WERI-Rb-1 (cell line): Measurements from ENCODE around the gene TBC1D16.

ENCODE experiments used
- DNase-seq: peaks from one replicate; pipeline ENCODE4 v3.0.0-alpha.2; 2020
- H3K27ac ChIP-seq: fragments of 250-450 bp; sonication (Bioruptor Pico); 2 replicates; pipeline ENCODE4 v1.5.1; 2020; ENCODE audit warnings: mild to moderate bottlenecking, moderate library complexity
- H3K27me3 ChIP-seq: fragments of 250-450 bp; sonication (Bioruptor Pico); 2 replicates; pipeline ENCODE4 v1.5.1; 2021; ENCODE audit warnings: mild to moderate bottlenecking, low read depth, moderate library complexity; ENCODE audit not compliant: insufficient read depth, severe bottlenecking
- H3K36me3 ChIP-seq: fragments of 250-450 bp; sonication (Bioruptor Pico); 2 replicates; pipeline ENCODE4 v1.5.1; 2020; ENCODE audit warnings: mild to moderate bottlenecking, moderate library complexity
- H3K4me3 ChIP-seq: 2 replicates; pipeline ENCODE4 v1.5.1; 2011; ENCODE audit warnings: low read depth, mild to moderate bottlenecking, control low read depth, low read length
- H3K9me3 ChIP-seq: fragments of 250-450 bp; sonication (Bioruptor Pico); 2 replicates; pipeline ENCODE4 v1.5.1; 2021; ENCODE audit warnings: mild to moderate bottlenecking, moderate library complexity; ENCODE audit not compliant: severe bottlenecking
- TF ChIP-seq, protein P1 (sequence below): IDR thresholded peaks from 2 replicates; pipeline ENCODE4 v1.5.1; 2011; ENCODE audit warnings: low read depth, mild to moderate bottlenecking, control low read depth, inconsistent platforms, low read length

Gene TBC1D16

GRCh38 chr17:80065478-80066170 lies 30.0 kb upstream of the TBC1D16 start:
- TF ChIP-seq, protein P1, sequence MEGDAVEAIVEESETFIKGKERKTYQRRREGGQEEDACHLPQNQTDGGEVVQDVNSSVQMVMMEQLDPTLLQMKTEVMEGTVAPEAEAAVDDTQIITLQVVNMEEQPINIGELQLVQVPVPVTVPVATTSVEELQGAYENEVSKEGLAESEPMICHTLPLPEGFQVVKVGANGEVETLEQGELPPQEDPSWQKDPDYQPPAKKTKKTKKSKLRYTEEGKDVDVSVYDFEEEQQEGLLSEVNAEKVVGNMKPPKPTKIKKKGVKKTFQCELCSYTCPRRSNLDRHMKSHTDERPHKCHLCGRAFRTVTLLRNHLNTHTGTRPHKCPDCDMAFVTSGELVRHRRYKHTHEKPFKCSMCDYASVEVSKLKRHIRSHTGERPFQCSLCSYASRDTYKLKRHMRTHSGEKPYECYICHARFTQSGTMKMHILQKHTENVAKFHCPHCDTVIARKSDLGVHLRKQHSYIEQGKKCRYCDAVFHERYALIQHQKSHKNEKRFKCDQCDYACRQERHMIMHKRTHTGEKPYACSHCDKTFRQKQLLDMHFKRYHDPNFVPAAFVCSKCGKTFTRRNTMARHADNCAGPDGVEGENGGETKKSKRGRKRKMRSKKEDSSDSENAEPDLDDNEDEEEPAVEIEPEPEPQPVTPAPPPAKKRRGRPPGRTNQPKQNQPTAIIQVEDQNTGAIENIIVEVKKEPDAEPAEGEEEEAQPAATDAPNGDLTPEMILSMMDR: no peak
- H3K9me3 ChIP-seq: no peaks in the 10 kb centered on the region
- H3K4me3 ChIP-seq: no peak overlapping the region
- H3K27me3 ChIP-seq: no peaks in the 10 kb centered on the region
- H3K27ac ChIP-seq: peak overlapping the region; percentile 29; the same call in 1 of the 2 replicates
- H3K36me3 ChIP-seq: peaks cover 3% of the 10 kb centered on the region; the same call in 1 of the 2 replicates
- peak; percentile 36 for DNase-seq

GRCh38 chr17:80064696-80065095 lies 29.0 kb upstream of the TBC1D16 start:
- no peak overlapping the region for H3K4me3 ChIP-seq
- peaks cover 3% of the 10 kb centered on the region; the same call in 1 of the 2 replicates for H3K36me3 ChIP-seq
- TF ChIP-seq, protein P1: no peak
- no peak overlapping the region for H3K27ac ChIP-seq
- DNase-seq: no peak
- H3K27me3 ChIP-seq: no peaks in the 10 kb centered on the region
- H3K9me3 ChIP-seq: no peaks in the 10 kb centered on the region

- Histone ChIP-seq H3K36me3 (peaks cover 4% of the 10 kb centered on the region), H3K9me3 (no peaks in the 10 kb centered on the region), H3K4me3 (no peak overlapping the region), H3K27me3 (no peaks in the 10 kb centered on the region), H3K27ac (no peak overlapping the region)
- DNase-seq: no peak
- TF ChIP-seq, protein P1: no peak
Observed at GRCh38 chr17:80063830-80064585, 28.3 kb upstream of the TBC1D16 start.

DNA sequence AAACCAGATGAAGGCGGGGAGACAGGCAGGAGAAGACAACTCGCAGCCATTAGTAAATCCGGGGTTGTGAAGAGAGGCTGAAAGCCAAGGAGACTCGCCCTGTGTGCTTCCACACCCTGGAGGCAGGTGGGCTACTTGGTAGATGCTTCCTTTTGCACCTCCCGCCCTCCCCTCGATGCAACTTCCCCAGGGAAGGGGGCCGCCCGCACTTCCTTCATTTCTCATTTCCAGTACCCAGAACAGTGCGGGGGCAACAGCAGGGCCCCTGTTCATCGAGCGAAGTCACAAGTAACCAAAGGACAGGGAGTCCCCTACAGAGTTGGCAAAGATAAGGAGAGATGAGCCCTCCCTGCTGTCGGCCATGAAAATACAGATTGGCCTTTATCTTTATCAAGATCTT lies 25.7 kb upstream of the TBC1D16 start:
- H3K27me3 ChIP-seq: no peaks in the 10 kb centered on the region
- DNase-seq: no peak
- TF ChIP-seq, protein P1: no peak

DNA sequence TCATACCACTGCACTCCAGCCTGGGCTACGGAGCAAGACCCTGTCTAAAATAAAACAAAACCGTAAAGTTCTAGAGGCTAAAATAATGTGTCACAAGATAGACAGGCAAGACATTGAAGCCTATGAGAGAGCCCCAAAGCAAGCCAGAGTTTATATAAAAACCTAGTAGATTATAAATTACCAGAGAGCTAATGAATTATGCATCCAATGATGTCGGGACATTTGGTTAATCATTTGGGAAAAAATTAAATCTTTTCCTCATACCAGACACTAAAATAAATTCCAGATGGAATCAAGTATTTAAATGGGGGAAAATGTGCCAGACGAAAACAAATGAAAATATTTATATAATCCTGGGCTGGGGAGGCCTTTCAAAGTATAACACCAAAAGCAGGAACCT lies 25.0 kb upstream of the TBC1D16 start:
- TF ChIP-seq, protein P1: no peak
- no peaks in the 10 kb centered on the region for H3K27me3 ChIP-seq
- no peak overlapping the region for H3K27ac ChIP-seq
- no peak for DNase-seq
- H3K9me3 ChIP-seq: no peaks in the 10 kb centered on the region
- peaks cover 13% of the 10 kb centered on the region for H3K36me3 ChIP-seq
- H3K4me3 ChIP-seq: no peak overlapping the region

More for the DNA sequence above, 25.7 kb upstream of the TBC1D16 start:
- peaks cover 13% of the 10 kb centered on the region for H3K36me3 ChIP-seq
- H3K4me3 ChIP-seq: no peak overlapping the region
- H3K9me3 ChIP-seq: no peaks in the 10 kb centered on the region
- no peak overlapping the region for H3K27ac ChIP-seq
